ENCODE data around the gene DPF3. TPM values are rescaled to one million over a fixed set of nuclear protein-coding genes. Genes with fewer than 3 reads are reported as not detected.
"Not testable (repeated sequence)": the region's sequence is repeated elsewhere in the genome, so short reads cannot be mapped to it uniquely, and the experiment has no call there.

The DPF3 gene
- total RNA-seq, 1 donor from 2014 or later: 1.4 TPM

DNA sequence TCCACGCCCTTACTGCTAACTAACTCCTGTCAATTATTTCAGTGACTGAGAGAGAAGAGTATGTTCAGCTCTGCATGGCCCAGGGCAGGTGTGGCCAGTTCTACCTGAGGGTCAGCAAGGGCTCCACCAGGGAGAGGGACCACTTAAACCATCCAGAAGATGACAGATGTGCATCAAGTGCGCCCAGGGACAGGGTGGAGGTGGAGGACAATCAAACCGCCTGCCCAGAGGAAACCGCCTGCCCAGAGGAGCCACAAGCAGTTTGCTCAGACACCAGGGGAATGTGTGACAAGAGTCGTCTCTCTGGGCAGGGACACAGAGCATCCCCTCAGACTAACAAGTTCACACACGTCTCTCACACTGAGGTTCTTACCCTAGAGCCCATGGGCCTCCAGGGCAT, 14.5 kb downstream of the DPF3 start:
- no peak for DNase-seq

DNA sequence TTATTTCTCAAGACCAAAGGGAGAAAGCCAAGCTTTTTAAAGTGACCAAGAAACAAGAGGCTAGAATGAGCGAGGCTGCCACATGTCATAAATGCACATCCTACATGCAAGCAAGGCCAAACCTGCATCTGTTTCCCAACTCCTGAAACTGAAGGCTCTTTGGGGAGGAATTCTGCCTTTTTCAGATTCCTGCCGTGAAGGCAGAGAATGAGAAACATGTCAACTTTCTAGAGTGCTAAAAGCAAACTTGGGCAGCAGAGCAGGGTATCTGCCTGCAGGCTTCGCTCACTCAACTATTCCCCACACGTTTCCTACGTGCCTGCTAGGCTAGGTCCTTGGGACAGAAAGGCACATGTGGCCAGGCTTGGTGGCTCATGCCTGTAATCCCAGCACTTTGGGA, 15.2 kb downstream of the DPF3 start:
- DNase-seq: no peak

DNA sequence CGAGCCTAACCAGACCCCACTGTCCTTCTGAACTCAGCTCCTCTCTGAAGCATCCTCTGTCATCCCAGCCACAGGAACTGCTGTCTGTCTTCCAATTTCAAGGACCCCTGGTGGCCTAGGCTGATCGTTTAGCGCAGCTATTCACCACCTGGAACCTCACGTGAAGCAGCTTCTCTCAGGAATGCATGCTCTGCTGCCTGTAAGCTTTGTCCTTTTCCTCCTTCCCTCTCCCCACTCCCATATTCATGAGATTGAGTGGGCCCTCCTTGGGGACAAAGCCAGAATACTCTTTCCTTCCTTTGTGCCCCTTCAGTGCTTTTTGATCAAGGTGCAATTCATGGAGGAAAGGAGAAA, 17.2 kb downstream of the DPF3 start:
- no peak for DNase-seq

DNA sequence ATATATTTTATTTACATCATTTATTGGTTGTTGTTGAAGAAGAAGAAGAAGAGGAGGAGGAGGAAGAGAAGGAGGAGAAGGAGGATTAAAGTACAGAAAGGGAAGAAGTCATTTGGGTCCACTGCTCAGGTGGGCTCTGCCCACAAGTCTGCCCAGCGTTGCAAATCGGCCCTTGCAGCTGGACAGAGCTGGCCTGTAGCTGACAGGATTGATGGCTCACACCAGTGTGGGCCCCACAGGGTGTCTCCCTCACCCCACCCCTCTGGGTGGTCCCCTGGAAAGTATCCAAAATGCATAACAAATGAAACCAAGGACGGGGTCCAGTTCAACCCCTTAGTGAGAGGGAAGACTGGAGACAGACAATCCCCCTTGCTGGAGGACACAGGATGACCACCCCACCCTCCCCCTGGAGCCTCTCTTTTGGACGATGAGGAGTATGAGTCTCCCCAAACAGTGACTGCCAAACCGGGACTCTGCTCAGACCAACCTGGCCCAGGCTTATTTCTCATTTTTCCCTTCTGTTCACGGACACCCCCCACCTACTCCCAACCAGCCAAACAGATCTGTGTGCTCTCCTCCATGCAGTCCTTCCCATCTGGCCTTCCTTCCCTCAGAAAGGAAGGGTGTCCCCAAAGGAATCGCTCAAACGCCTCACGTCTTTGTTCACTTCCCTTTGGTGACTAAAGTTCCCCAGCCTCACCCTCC, 17.7 kb downstream of the DPF3 start:
- no peak for DNase-seq

DNA sequence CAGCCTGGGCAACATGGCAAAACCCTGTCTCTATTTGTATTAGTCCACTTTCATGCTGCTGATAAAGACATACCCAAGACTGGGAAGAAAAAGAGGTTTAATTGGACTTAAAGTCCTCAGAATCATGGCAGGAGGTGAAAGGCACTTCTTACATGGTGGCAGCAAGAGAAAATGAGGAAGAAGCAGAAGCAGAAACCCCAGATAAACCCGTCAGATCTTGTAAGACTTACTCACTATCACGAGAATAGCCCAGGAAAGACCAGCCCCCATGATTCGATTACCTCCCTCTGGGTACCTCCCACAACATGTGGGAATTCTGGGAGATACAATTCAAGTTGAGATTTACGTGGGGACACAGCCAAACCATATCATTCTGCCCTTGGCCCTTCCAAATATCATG, 23.0 kb downstream of the DPF3 start:
- not testable (repeated sequence) for DNase-seq

DNA sequence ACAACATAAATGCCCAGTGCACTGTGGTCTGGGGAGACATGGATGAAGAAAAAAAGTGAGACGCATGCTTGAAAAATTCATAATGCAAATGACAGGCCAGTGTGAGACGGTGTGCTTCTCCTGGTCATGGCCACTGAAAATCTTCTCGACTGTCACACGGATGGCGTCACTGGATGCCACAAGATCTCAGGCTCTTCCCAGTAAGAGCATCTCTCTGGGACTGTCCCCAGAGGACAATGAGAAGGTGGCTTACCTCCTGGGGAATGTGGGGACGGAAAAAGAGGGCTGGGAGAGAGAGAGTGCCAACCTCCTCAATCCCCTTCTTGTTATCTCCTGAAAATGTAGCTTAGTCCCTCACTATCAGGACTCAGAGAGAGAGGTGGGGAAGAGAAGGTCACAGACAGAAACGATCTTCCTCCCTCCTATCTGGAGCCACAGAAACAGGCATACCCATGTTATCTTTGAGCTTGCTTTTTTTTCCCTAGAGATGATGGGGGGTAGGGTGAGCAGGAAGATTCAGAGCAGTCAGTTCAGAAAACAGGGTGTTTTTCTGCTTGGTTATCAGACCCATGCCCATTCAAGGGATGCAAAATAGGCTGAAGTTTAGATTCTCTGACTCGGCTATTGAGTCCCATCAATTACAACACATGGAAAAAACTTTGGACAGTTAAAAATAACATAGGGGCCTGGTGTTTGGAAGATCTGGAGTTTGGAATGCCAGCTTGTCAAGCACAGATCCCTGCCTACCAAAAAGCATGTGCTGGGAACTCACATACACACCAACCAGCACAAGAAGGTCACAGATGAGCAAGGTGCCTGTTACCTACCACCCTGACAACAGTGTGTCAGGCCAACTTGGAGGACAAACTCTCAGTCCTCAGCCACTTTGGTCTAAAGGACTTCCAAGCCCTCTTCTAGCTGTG, 24.2 kb downstream of the DPF3 start:
- DNase-seq: no peak

DNA sequence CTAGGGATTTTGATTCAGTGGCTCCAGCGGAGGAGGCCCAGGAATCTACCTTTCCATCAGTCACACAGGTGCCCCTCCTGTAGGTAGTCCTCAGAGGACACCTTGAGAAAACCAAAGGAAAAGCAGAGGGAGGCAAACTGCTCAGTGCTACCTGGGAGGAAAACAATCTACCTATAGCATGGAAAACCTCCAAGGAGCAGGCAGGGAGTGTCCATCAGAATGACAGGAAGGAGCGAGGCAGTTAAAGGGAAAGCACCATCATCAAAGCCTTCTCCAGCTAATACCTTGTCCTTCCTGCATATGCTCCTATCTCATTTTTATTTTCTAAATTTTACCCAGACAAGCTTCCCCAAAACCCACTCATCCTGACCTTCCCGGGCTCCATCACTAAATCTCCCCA, 25.4 kb downstream of the DPF3 start:
- DNase-seq: no peak

DNA sequence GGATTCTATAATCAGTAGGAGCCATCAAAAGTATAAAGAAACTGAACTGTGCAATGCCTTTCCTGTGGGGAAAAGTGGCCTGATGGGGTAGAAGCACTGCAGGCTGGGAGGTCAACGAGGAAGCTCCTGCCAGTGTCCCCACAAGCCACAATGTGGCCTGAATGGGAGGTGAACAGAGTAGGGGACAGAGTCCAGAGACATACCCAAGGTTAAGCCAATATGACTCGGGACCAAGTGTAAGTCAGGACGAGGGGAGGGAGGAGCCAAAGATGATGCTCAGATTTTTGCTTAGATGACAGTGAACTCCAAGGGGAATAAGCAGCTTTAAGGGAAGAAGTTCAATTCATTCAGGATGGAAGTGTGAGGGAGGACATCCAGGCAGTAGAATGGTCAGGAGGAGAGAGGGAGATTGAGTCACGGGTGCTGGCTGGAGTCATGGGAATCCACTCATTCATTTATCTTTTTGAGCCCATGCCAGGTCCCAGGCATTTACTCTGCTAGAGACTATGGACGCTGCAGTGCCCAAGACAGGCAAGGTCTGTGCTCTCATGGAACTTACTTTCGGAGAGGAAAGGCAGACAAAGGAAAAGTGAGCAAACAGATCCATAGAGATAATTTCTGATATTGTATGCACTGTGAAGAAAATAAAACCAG, 29.1 kb downstream of the DPF3 start:
- DNase-seq: no peak

DNA sequence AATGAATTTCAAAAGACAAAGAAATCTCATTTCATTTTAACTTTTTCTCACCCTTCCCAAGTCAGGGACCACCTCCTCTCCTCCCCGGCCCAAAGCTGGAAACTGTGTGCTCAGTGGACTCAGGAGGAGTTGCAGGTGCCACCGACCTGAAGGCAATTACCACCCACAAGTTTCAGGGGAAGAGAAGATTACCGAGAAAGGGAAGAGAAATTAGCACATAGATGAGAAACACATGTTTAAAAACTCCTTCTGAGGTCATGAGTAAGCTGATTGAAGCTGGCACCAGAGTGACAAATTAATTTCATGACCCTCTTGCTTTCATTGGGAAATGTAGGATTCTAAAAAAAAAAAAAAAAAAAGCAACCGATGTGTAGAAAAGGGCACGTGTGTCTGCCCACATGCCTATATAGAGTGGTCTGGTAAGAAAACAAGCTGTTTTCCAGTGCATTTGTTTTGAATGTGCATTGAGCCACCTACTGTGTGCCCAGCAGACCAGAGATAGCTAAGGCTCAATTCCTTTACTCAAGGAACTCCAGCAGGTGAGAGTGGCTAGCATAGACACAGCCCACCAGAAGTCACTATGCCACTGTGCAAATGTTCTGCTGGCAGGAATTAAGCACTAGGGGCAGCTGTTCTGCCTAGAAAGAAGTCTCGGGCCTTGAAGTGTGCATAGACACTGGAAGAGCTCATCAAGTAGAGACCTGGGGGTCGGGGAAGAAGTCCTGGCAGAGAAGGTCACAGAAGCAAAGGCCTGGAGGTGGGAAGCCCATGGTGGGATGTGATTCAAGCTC, 30.5 kb downstream of the DPF3 start:
- no peak for DNase-seq

DNA sequence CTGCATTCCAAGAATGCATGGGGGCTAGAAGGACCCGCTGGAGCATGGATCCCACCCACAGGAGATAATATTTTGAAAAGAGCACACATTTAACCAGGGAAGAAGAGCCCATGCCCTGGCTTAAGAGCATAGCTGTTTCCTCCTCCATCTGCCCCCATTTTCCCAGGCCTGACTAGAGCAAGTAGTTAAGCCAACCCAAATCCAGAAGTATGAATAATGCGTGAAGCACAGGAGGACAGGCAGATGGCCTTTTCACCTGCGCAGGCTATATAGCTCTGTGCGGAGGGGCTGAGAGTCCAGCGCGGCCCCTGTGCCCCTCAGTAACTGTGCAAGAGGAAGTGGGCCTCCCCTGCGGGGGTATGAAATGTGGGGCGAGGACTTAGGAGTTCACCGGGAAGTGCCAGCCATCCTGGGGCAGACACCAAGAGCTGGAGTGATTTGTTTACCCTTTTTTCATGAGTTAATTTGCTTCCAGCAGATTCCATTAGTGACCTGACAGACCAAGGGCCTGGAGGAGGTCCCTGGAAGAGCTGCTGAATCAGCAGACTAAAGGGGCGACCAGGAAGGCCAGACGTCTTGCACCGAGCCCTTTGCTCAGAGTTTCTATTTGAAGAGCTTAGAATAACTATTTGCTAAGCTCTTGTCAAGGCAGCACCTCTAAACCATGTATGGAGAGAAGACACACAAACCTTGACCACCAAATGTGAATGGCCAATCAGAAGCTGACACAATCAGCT, 37.2 kb downstream of the DPF3 start:
- DNase-seq: no peak

DNA sequence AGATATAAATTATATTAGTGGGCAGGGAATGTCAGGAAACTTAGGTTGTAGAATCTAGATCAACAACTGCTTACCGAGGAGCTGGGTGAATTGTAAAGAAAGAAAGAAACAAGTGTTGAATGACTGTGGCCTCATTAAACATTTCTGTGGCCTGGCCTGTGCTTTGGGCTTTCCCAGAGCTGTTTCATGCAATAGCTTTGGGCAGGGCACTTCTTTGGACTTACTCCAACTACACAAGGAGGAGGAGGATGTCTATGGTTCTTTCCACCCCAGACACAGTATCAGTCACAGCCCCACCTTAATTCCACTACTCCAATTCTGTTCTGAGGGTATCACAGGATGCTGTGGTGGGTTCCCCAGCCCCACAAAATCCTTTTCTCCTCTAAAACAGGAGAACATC, 38.0 kb downstream of the DPF3 start:
- DNase-seq: no peak

DNA sequence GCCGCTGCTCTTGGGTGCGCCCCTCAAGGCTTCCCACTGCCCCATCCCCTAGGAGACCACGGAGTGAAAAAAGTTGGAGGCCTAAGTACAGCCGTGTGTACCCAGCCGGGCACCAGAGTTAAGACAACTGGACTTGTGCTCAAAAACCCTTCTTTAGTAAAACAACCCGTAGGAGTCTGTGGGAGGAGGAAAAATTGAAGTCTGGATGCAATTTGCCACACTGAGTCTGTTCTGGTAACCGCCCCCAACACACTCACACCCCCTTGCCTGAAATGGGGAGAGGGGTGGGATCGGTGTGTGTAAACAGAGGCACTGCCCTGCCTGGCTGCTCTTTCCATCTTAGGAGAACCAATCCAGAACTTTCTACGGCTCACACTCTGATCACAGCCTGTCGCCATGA, 41.7 kb downstream of the DPF3 start:
- no peak for DNase-seq

DNA sequence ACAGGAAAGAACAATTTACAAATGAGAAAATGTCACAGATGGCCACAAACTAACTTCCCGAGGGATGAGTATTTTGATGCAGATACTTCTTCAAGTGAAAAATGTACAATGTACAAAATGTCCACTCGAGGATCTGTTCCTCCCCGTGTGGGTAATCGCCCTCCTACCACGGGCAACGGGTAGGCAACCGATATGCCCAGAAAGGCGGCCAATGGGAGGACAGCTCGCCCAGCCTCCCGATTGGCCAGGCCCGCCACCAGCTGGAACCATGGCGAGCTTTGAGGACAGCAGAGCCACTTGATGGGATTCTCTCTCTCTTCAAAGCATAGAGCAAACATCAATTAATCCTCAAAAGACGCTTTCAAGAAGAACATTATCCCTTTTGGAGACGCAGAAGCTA, 42.3 kb downstream of the DPF3 start:
- no peak for DNase-seq

DNA sequence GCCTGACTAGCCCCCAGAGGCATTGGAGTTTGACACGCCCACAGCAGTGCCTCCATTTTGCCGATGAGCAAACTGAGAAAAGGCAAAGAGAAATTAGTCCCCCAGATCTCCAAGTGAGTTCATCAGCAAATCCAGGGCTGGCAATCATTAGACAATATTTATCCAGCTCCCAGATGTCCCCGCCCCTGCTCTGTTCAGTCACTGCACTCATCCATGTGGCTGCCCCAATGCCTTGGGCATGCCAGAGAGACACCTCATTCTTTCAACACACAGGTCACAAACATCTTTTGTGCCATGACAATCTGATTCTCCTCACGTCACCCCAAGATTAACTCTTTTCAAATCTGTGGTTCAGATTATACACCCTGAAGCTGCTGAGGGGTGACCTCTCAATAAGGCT, 43.5 kb downstream of the DPF3 start:
- DNase-seq: no peak

DNA sequence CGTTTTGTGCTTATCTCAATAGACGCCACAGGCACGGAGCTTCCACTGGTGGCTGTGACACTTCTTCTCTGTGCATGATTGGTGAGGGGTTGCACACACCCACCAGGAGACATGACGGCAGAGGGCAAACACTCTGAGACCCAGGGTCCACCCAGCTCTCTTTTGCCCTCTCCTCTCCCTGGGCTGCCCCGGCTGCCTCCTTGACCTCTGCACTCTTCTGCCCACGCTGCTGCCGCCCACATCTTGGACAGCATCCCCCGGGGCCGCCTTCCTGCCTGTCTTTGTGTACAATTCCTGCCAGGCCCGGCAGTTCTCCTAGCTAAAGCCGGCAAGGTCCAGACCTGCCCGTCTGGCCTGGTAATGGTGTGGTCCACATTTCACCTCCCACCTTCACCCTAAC, 44.7 kb downstream of the DPF3 start:
- peak; percentile 20 for DNase-seq

DNA sequence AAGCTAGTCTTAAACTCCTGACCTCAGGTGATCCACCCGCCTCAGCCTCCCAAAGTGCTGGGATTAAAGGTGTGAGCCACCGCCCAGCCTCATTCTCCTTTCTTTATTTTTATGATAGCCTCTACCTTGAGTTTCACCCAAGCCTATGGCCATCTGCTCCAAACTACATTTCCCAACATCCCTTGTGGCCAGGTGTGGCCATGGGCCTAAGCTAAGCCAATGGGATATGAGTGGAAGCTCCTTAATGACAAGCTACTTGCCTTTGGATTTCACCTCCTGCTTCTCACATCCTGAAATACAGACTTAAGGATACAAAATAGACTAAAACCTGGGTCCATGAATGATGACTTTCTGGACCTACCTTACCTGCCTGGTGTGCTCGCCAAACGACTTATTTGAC, 46.2 kb downstream of the DPF3 start:
- DNase-seq: no peak

DNA sequence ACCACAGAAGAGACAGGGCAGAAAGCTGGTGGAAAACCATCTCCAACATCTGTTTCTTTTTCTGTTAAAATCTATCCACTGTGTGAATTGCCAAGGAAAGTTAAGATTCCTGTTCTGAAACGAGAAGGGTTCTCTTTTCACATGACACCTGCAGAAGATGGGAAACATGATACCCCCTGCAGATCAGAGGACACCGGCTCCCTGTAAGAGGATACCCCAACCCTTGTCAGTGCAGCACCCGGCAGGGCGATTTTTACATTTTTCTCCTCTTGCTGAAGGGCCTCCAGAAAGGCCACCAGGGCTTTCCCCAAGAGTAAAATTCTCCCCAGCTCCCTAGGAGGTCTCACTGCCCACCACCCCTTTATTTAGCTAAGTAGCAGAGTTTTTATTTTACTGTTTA, 48.2 kb downstream of the DPF3 start:
- DNase-seq: no peak

DNA sequence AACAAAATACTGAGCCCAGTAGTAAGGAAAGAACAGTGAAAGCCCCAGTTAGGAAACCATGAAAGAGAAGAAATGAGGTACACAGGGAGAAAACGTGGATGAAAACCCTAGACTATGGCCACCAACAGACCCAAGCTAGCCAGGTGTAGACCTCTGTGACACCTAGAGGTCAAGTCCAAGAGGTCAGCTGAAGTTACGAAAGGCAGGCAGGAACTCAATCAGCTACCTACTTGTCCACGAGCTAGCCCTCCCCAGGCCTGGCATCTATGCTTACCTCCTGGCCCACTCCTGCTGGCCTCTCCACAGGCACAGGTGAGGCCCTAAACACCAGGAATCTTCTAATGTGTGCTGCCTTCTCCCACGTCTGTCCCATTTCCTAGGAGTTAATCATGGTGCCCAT, 48.7 kb downstream of the DPF3 start:
- no peak for DNase-seq

DNA sequence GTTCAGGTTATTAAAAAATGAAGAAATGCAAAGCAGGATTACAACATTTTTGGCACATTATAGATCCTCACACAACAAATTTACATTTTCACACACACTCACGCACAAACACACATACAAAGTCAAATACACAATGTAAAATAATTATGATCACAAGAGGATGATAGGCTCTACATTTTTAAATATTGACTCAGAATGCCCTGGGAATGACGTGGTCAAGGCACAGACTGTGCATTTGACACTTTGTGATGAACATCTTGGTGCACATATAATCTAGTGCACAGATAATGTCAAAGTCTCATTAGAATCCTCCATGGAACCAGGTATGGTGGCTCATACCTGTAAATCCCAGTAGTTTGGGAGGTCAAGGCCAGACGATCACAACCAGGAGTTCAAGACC, 49.4 kb downstream of the DPF3 start:
- DNase-seq: no peak

DNA sequence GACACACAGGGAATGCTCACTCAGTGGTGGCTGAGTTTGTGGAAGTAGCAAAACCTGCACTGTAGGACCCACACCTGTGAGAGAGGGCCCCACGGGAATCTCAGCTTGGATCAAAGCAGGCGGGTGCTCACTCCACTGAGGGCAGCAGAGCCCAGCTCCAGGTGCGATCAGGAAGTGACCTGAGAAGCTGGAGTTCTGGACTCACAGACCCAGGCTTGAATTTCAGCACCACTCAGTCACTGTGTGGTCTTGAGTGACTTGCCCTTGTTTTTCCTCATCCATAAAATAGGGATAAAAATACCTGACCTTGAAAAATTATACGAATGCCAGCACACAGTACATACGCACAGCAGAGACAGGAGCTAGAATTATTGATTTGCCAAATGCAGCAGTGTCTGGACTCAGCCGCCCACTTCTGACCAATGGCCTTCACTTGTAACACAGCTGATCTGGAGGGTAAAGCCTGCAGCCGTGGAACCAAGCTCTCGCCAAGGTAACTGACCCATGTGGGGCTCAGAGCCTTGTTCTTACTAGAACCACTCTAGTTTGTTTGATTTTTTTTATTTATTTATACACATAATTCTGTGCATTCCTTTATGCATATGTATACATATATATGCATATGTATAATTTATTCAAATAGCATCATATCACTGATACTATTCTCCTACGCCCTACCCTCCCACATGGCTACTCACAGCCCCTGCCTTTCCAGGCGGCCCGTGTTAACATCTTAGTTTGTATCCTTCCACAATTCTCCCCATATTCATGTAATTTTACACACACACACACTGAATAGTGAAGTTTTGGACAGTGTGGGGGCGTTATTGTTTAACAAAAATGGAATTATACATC, 53.9 kb downstream of the DPF3 start:
- no peak for DNase-seq

DNA sequence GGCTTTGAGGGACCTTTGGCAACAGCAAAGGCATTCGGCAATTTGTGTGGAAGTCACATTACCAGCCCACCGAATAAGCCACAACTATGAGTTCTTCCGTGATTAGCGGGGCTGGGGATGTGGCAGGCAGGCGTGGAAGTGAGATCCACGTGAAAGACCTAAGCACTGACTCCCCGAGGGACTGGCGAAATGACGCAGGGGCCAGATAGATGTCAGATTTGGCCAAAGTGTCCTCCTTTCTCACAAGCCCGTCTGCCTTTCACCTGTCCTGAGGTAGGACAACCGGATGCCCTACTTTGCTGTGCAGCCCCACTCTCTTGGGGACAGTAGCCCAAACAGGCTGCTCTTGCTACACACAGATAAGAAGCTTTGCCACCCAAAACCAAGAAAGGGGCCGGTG, 54.5 kb downstream of the DPF3 start:
- no peak for DNase-seq
